ENCODE data around the gene PTCH1.

- no peak for TF ChIP-seq CTCF (IDR thresholded peaks at IDR 0.05; ENCODE audit: poor library complexity)
- no peak for TF ChIP-seq EZH2phosphoT487 (IDR thresholded peaks at IDR 0.05; ENCODE audit: low read depth, severe bottlenecking, unreplicated experiment)
- no peak for TF ChIP-seq EZH2 (IDR thresholded peaks at IDR 0.05; ENCODE audit: borderline replicate concordance)
Measured at GRCh38 chr9:95429096-95429495, 87.7 kb downstream of the PTCH1 start.

Data from hepatocyte (in vitro differentiated cells).